GM12875 (cell line): ENCODE results near the gene CSNK2A1.

Source experiments
- H3K4me3 ChIP-seq: one replicate; pipeline ENCODE4 v1.5.1; 2011; ENCODE audit warnings: low read depth, low read length, control low read depth
- TF ChIP-seq, protein P1 (sequence below): IDR thresholded peaks from 2 replicates; pipeline ENCODE4 v1.5.1; 2011; ENCODE audit warnings: low read depth, mild to moderate bottlenecking, control low read depth, inconsistent platforms, low read length, moderate library complexity, borderline replicate concordance; ENCODE audit not compliant: insufficient read depth

The CSNK2A1 gene

DNA sequence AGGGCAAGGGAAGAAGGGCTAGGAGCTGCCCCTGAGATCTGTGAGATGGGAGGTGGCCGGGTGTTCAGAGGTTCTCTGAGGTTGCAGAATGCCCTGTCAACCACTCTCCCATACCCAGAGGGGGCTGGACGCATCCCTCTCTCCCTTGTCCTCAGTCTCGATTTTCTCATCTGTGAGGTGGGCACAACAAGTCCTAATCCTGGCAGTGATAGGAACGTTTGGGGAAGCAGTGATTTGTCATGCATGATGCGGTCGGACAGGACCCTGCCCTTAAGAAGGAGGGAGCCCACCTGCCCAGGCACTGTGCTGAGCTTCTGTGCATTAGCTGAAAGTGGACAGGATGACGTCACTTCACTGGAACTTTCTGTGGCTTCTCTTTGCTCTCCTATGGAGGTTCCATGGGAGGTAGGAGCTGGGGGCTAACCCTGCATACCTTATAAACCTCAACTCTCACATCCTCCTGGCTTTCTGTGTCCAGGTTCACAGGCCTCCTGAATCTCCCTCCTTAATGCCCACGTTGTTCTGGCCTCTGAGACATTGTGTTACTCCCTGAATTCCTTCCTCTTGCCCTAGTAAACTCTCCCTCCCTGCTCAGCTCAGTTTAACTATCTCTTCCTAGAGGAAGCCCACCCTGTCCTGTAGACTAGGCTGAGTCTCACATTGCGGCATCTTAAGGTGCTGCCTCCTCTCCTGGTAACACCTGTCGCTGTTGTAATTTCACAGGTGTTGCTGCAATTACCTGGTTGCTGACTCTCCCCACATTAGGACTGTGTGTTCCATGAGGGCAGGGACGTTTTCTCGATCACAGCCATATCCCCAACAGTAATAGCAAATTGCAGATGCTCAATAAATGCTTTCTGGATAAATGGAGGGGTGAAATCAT is 30.1 kb upstream of the CSNK2A1 start:
- H3K4me3 ChIP-seq, result no peak overlapping the region
- TF ChIP-seq, protein P1, sequence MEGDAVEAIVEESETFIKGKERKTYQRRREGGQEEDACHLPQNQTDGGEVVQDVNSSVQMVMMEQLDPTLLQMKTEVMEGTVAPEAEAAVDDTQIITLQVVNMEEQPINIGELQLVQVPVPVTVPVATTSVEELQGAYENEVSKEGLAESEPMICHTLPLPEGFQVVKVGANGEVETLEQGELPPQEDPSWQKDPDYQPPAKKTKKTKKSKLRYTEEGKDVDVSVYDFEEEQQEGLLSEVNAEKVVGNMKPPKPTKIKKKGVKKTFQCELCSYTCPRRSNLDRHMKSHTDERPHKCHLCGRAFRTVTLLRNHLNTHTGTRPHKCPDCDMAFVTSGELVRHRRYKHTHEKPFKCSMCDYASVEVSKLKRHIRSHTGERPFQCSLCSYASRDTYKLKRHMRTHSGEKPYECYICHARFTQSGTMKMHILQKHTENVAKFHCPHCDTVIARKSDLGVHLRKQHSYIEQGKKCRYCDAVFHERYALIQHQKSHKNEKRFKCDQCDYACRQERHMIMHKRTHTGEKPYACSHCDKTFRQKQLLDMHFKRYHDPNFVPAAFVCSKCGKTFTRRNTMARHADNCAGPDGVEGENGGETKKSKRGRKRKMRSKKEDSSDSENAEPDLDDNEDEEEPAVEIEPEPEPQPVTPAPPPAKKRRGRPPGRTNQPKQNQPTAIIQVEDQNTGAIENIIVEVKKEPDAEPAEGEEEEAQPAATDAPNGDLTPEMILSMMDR, result no peak

DNA sequence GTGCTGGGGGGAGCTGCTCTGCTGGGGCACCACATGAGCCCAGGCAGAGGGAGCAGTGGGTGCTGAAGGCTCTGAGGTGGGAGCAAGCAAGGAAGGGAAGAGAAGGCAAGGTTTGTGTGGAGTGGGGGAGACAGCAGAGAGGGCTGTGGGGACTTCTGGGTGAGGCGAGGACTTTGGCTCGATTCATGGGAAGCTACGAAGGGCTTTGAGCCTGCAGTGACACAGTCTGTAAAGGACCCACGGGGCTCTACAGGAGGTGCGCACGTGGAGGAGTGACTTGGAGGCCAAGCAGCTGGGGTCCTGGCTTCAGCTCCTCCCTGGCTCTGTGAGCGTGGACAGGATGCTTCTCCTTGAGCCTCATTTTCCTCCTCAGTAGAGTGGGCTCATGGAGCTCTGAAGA is 29.1 kb upstream of the CSNK2A1 start:
- TF ChIP-seq, protein P1, result no peak
- H3K4me3 ChIP-seq, result no peak overlapping the region

DNA sequence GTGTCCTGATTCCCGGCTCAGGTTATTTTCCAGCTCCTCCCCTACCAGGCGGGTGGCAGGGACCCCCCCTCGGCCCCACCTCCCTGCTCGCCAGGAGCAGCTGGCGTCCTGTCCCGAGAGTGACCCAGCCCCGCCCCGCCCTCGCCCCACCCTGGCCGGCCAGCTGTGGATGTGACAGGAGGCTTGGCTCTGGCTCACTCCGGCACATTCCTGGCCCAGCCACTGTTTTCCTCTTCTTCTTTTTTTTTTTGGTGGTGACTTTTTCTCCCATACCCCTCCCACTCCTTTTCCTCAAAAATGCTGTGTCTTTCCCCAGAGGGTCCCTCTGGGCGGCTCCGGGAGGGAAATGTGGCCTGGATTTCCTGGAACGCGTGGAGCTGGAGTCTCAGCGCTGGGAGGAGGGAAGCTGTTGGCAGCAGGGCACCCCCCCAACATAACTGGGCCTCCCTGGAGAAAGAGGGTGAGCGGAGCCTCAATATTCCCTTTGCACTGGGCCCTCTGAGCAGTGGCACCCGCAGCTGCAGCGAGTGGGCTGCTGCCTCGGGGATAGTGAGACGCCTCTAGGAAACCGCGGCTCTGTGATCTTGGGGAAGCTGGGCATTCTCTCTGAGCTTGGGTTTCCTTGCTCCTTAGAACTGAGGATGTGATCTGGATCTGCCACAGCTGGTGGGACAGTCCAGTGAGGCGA is 28.3 kb upstream of the CSNK2A1 start:
- TF ChIP-seq, protein P1, result no peak
- H3K4me3 ChIP-seq, result no peak overlapping the region

DNA sequence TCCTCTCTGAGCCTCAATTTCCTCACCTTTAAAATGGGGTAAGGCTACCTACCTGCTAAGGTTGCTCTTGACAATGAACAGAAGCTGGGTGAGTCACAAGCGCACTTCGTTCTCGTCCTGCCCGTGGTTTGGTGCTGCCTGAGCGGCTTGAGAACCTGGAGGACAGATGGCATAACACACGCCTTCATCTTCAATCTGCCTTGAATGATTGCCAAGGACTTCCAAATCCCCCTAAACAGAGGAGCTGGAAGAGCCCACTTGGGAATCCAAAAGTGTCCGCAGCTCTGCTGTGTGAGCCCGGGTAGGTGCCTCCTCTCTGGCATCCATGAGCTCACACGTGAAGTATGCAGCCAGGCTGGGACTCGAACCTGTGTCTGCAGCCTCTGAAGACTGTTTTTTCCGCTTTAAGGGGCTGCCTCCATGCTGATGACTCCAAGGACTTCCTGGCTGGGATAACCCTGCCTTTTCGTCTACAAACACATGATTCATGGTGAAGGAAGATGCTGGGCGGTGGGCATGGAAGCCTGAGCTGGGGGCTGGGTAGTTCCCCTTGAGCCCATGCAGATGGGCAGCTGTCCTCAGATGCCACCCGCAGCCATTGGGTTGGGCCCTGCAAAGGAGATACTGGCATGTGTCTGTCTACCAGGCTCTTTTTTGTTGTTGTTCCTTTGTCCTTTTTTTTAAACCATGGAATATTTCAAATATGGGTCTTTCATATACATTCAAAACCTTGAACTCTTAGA is 25.3 kb upstream of the CSNK2A1 start:
- TF ChIP-seq, protein P1, result no peak
- H3K4me3 ChIP-seq, result no peak overlapping the region

DNA sequence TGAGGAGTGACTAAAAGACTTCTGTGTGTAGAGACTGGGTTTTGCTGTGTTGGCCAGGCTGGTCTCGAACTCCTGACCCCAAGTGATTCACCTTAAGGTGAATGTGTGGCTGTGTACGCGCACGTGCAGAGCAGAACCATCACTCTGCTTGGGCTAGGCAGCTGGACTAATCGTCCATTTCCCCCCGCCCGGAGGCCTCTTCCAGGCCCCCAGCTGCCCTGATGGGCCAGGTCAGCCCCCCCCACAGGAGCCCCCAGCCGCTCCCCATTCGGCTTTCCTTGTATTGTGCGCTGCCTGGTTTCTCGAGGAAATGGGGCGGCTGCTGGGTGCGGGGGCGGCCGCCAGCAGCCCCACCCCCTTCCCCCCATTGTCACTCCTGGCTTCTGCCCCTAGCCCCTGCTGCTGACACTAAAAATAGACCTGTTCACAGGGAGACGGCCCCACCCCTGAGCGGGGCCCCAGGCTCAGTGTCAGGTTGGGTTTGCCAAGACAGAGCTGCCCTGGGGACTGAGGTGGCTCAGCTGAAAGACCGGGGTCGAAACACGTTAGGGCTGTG is 24.6 kb upstream of the CSNK2A1 start:
- TF ChIP-seq, protein P1, result no peak
- no peak overlapping the region for H3K4me3 ChIP-seq

DNA sequence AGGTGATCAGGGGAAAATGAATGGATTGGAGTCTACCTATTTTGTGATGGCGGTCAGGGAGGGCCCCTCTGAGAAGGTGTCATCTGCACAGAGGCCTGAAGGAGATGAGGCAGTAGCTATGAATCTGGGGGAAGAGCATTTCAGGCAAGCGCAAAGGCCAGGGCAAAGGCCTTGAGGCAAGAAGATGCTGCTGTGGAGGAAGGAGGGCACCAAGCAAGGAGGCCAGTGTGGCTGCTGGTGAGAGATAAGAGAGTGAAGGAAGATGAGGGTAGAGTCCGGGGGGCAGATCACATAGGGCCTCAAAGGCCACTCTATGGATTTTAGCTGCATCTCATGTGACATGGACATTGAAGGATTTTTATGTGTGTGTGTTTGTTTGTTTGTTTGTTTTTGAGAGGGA is 20.6 kb upstream of the CSNK2A1 start:
- no peak overlapping the region for H3K4me3 ChIP-seq
- TF ChIP-seq, protein P1, result no peak
